Naive thymus-derived CD4-positive, alpha-beta T cell (primary cell): ENCODE data around the gene AMMECR1L. TPM values are rescaled to one million over a fixed set of nuclear protein-coding genes. Genes with fewer than 3 reads are reported as not detected.
"Not testable (repeated sequence)": the region's sequence is repeated elsewhere in the genome, so short reads cannot be mapped to it uniquely, and the experiment has no call there.

ENCODE experiments used
- ATAC-seq: fragments of 150-1000 bp; cut with Tn5 transposase; 2 replicates; pipeline ENCODE4 v1.10.0; 2021; ENCODE audit warnings: mild to moderate bottlenecking, moderate library complexity
- CTCF ChIA-PET: fragments of 350-600 bp; sonication (Branson Sonifier 250); formaldehyde crosslinking; loops from one replicate; lab custom pipeline; 2021; ENCODE audit warnings: antibody characterized with exemption; lab: Charles Lee
- POLR2A ChIA-PET: fragments of 350-600 bp; sonication (Branson Sonifier 250); formaldehyde crosslinking; loops from one replicate; lab custom pipeline; 2021; ENCODE audit warnings: antibody characterized with exemption, inconsistent platforms; lab: Charles Lee
- DNase-seq, 9 donors: peaks; one replicate each; pipeline versions ENCODE4 v3.0.0 to v3.0.0-alpha.2; 2020 to 2022; ENCODE audit warnings: mixed read lengths in 1 of 9
- H3K27ac ChIP-seq: one replicate; pipeline ENCODE4 v1.7.0; 2013; ENCODE audit warnings: mild to moderate bottlenecking, low read depth, low read length, moderate library complexity
- H3K27me3 ChIP-seq, 2 donors: one replicate each; pipeline ENCODE4 v1.7.0; 2013; ENCODE audit warnings: low read length in 2 of 2, mild to moderate bottlenecking in 2 of 2, moderate library complexity in 2 of 2; ENCODE audit not compliant: control insufficient read depth in 2 of 2, insufficient read depth in 2 of 2
- H3K36me3 ChIP-seq, 3 experiments: 1 replicate in 2 of 3; 2 replicates in 1 of 3; pipeline ENCODE4 v1.7.0; 2013; ENCODE audit warnings: low read length in 3 of 3, mild to moderate bottlenecking in 3 of 3, moderate library complexity in 1 of 3; ENCODE audit not compliant: insufficient read depth in 3 of 3, control insufficient read depth in 2 of 3
- H3K4me1 ChIP-seq, 2 donors: one replicate each; pipeline ENCODE4 v1.7.0; 2013; ENCODE audit warnings: low read length in 2 of 2, mild to moderate bottlenecking in 2 of 2, moderate library complexity in 1 of 2; ENCODE audit not compliant: control insufficient read depth in 2 of 2, insufficient read depth in 2 of 2
- H3K4me3 ChIP-seq: 2 replicates; pipeline ENCODE4 v1.7.0; 2013; ENCODE audit warnings: mild to moderate bottlenecking, low read length
- H3K9me3 ChIP-seq, 3 experiments: 1 replicate in 2 of 3; 2 replicates in 1 of 3; pipeline ENCODE4 v1.7.0; 2013; ENCODE audit warnings: low read length in 3 of 3; ENCODE audit not compliant: control insufficient read depth in 2 of 3
- H3K27ac Mint-ChIP-seq, 9 donors: one replicate each; pipeline ENCODE4 v1.8.0; 2020 to 2022; ENCODE audit warnings: mixed read lengths in 9 of 9, mild to moderate bottlenecking in 8 of 9, moderate library complexity in 5 of 9, inconsistent platforms in 2 of 9
- H3K27me3 Mint-ChIP-seq, 5 donors: one replicate each; pipeline ENCODE4 v1.8.0; 2021 to 2022; ENCODE audit warnings: mixed read lengths in 5 of 5, mild to moderate bottlenecking in 1 of 5
- H3K36me3 Mint-ChIP-seq, 5 donors: one replicate each; pipeline ENCODE4 v1.8.0; 2020 to 2022; ENCODE audit warnings: mixed read lengths in 5 of 5, mild to moderate bottlenecking in 3 of 5, inconsistent platforms in 1 of 5
- H3K4me1 Mint-ChIP-seq, 7 donors: one replicate each; pipeline ENCODE4 v1.8.0; 2020 to 2022; ENCODE audit warnings: mixed read lengths in 7 of 7, mild to moderate bottlenecking in 3 of 7, inconsistent platforms in 1 of 7
- H3K4me3 Mint-ChIP-seq, 10 donors: one replicate each; pipeline ENCODE4 v1.8.0; 2020 to 2022; ENCODE audit warnings: mild to moderate bottlenecking in 10 of 10, mixed read lengths in 10 of 10, moderate library complexity in 6 of 10, inconsistent platforms in 2 of 10
- H3K9me3 Mint-ChIP-seq, 11 donors: one replicate each; pipeline ENCODE4 v1.8.0; 2020 to 2022; ENCODE audit warnings: mixed read lengths in 11 of 11, mild to moderate bottlenecking in 4 of 11, inconsistent platforms in 1 of 11, moderate library complexity in 1 of 11
- intact Hi-C, 2 donors: fragments of 100-400 bp; cut with micrococcal nuclease; formaldehyde crosslinking; loops; one replicate each; pipeline ENCODE4 v1.15.1; 2023
- polyA plus RNA-seq, 2 donors: library from polyadenylated mRNA; unstranded; fragments of 300-500 nt; fragmentation: Illumina TruSeq; gene quantifications; one replicate each; pipeline ENCODE4 v1.2.3, GENCODE V29; 2021
- total RNA-seq, 6 experiments: library from RNA in 5 of 6; stranded (reverse) in 5 of 6; gene quantifications; 1 replicate in 5 of 6; 2 replicates in 1 of 6; pipeline ENCODE4 v1.2.3 and lab custom pipeline; 2021 to 2026

AMMECR1L gene
- total and polyA plus RNA-seq, 7 experiments from 2014 or later: 4.4 to 17.2 (median 12.0) TPM

- H3K9me3 ChIP-seq: peaks cover 0 to 14% (median 0%) of the 10 kb centered on the region in 3 experiments
- intact Hi-C loops: no loop called here
- H3K4me3 ChIP-seq: no peak overlapping the region
- no peaks in the 10 kb centered on the region for H3K4me1 ChIP-seq
- H3K27me3 Mint-ChIP-seq: peaks cover 0 to 33% (median 4%) of the 10 kb centered on the region in 5 donors
- no peaks in the 10 kb centered on the region for H3K27me3 ChIP-seq
- peaks cover 0 to 36% (median 15%) of the 10 kb centered on the region in 11 donors for H3K9me3 Mint-ChIP-seq
- H3K4me1 Mint-ChIP-seq: no peaks in the 10 kb centered on the region
- H3K27ac ChIP-seq: no peak overlapping the region
- peaks cover 3 to 10% (median 4%) of the 10 kb centered on the region in 5 donors for H3K36me3 Mint-ChIP-seq
- no peak overlapping the region for H3K4me3 Mint-ChIP-seq
- no peak for DNase-seq
- no peak for ATAC-seq
- ChIA-PET CTCF (no interaction called here), POLR2A (interaction anchor here (1.3 kb wide), 3 partner anchors 9 to 37 kb away, joined by 3 to 6 read pairs (median 3); partner anchors contain the start of gene WDR33)
- H3K27ac Mint-ChIP-seq: no peak overlapping the region
- no peaks in the 10 kb centered on the region for H3K36me3 ChIP-seq
These were observed 65.6 kb downstream of the AMMECR1L start for GRCh38 chr2:127820080-127820668.

- Histone ChIP-seq H3K9me3 (peaks cover 0 to 14% (median 0%) of the 10 kb centered on the region in 3 experiments), H3K4me3 (no peak overlapping the region), H3K4me1 (no peaks in the 10 kb centered on the region), H3K27me3 (no peaks in the 10 kb centered on the region), H3K36me3 (no peaks in the 10 kb centered on the region), H3K27ac (no peak overlapping the region)
- Mint-ChIP-seq H3K4me1 (no peaks in the 10 kb centered on the region), H3K36me3 (peaks cover 3 to 10% (median 4%) of the 10 kb centered on the region in 5 donors), H3K27me3 (peaks cover 0 to 38% (median 4%) of the 10 kb centered on the region in 5 donors), H3K27ac (no peak overlapping the region), H3K4me3 (no peak overlapping the region), H3K9me3 (peaks cover 0 to 36% (median 15%) of the 10 kb centered on the region in 11 donors)
- POLR2A ChIA-PET: no interaction called here
- no peak for DNase-seq
- no peak for ATAC-seq
- CTCF ChIA-PET: no interaction called here
- intact Hi-C loops: no loop called here
These were observed 66.8 kb downstream of the AMMECR1L start for GRCh38 chr2:127818794-127819425.

- no peak overlapping the region for H3K4me3 ChIP-seq
- no peak overlapping the region for H3K27ac ChIP-seq
- H3K4me3 Mint-ChIP-seq: no peak overlapping the region
- H3K36me3 Mint-ChIP-seq: peaks cover 3 to 10% (median 4%) of the 10 kb centered on the region in 5 donors
- peaks cover 0 to 14% (median 0%) of the 10 kb centered on the region in 3 experiments for H3K9me3 ChIP-seq
- intact Hi-C loops: no loop called here
- ChIA-PET POLR2A (no interaction called here), CTCF (no interaction called here)
- H3K27ac Mint-ChIP-seq: no peak overlapping the region
- DNase-seq (no peak), ATAC-seq (no peak)
- H3K4me1 Mint-ChIP-seq: no peaks in the 10 kb centered on the region
- H3K9me3 Mint-ChIP-seq: peaks cover 0 to 36% (median 15%) of the 10 kb centered on the region in 11 donors
- no peaks in the 10 kb centered on the region for H3K4me1 ChIP-seq
- H3K36me3 ChIP-seq: no peaks in the 10 kb centered on the region
- H3K27me3 ChIP-seq: no peaks in the 10 kb centered on the region
- peaks cover 0 to 38% (median 4%) of the 10 kb centered on the region in 5 donors for H3K27me3 Mint-ChIP-seq
These were observed 67.5 kb downstream of the AMMECR1L start for GRCh38 chr2:127818241-127818640.

- Mint-ChIP-seq H3K27ac (no peak overlapping the region), H3K4me3 (no peak overlapping the region), H3K9me3 (peaks cover 0 to 11% (median 6%) of the 10 kb centered on the region in 11 donors), H3K4me1 (peaks cover 12 to 25% (median 22%) of the 10 kb centered on the region in 7 donors), H3K27me3 (peaks cover 0 to 41% (median 4%) of the 10 kb centered on the region in 5 donors), H3K36me3 (peaks cover 0 to 9% (median 6%) of the 10 kb centered on the region in 5 donors)
- DNase-seq (no peak), ATAC-seq (no peak)
- intact Hi-C loops: no loop called here
- no peak overlapping the region for H3K4me3 ChIP-seq
- no peak overlapping the region for H3K27ac ChIP-seq
- peaks cover 0 to 4% (median 0%) of the 10 kb centered on the region in 3 experiments for H3K36me3 ChIP-seq
- ChIA-PET CTCF (no interaction called here), POLR2A (no interaction called here)
- no peaks in the 10 kb centered on the region for H3K9me3 ChIP-seq
- H3K4me1 ChIP-seq: peaks cover 2 to 9% of the 10 kb centered on the region in 2 donors
- H3K27me3 ChIP-seq: no peaks in the 10 kb centered on the region
These were observed 71.1 kb downstream of the AMMECR1L start for GRCh38 chr2:127814677-127815076.

GRCh38 chr2:127812441-127812840, 73.3 kb downstream of the AMMECR1L start:
- Mint-ChIP-seq H3K4me3 (peak overlapping the region; percentile 1 to 100 (median 96)), H3K4me1 (peaks cover 25 to 45% (median 39%) of the 10 kb centered on the region in 7 donors), H3K36me3 (peaks cover 0 to 13% (median 7%) of the 10 kb centered on the region in 5 donors), H3K27me3 (peaks cover 0 to 24% (median 0%) of the 10 kb centered on the region in 5 donors), H3K27ac (peak overlapping the region in 5 of 9 donors; percentile 26 to 100 (median 99))
- ATAC-seq, H3K27ac ChIP-seq, intact Hi-C loops, CTCF ChIA-PET, H3K36me3 ChIP-seq, H3K9me3 ChIP-seq, H3K9me3 Mint-ChIP-seq, H3K4me3 ChIP-seq, H3K27me3 ChIP-seq, DNase-seq: not testable (repeated sequence)
- H3K4me1 ChIP-seq: peaks cover 17 to 18% of the 10 kb centered on the region in 2 donors
- POLR2A ChIA-PET: interaction anchor here (0.7 to 2.8 kb wide), 2 partner anchors 17 to 31 kb away, joined by 4 to 16 read pairs; no protein-coding TSS in a partner anchor
